Neural cell (in vitro differentiated cells): ENCODE data around the gene RRBP1. TPM values are rescaled to one million over a fixed set of nuclear protein-coding genes. Genes with fewer than 3 reads are reported as not detected.

Experiments used
- H2AFZ ChIP-seq: fragments of 200-600, 300-800 bp; sonication (generic), shearing (Covaris generic); 2 replicates; pipeline ENCODE4 v1.6.0; 2014; ENCODE audit warnings: low read depth, mild to moderate bottlenecking, antibody characterized with exemption, low read length, moderate library complexity
- H3F3A ChIP-seq: fragments of 200-600 bp; shearing (Covaris generic); 2 replicates; pipeline ENCODE4 v1.6.1; 2016; ENCODE audit warnings: mild to moderate bottlenecking, moderate library complexity, mixed read lengths, antibody characterized with exemption, low read length; ENCODE audit not compliant: insufficient read depth, poor library complexity, severe bottlenecking
- H3K27ac ChIP-seq: fragments of 200-600, 300-800 bp; sonication (generic), shearing (Covaris generic); 2 replicates; pipeline ENCODE4 v1.5.1; 2014; ENCODE audit warnings: mild to moderate bottlenecking, low read length, moderate library complexity
- H3K27me3 ChIP-seq: fragments of 300-800, 200-600 bp; sonication (generic), shearing (Covaris generic); 2 replicates; pipeline ENCODE4 v1.6.0; 2014; ENCODE audit warnings: mild to moderate bottlenecking, low read depth, low read length, moderate library complexity; ENCODE audit not compliant: insufficient read depth
- H3K36me3 ChIP-seq: fragments of 300-800, 200-600 bp; sonication (generic), shearing (Covaris generic); 2 replicates; pipeline ENCODE4 v1.5.1; 2014; ENCODE audit warnings: mild to moderate bottlenecking, antibody characterized with exemption, low read length, moderate library complexity; ENCODE audit not compliant: insufficient read depth
- H3K4me2 ChIP-seq: fragments of 300-800, 200-600 bp; sonication (generic), shearing (Covaris generic); 2 replicates; pipeline ENCODE4 v1.6.0; 2014; ENCODE audit warnings: mild to moderate bottlenecking, low read length
- H3K4me3 ChIP-seq: fragments of 300-800, 200-600 bp; sonication (generic), shearing (Covaris generic); 2 replicates; pipeline ENCODE4 v1.5.1; 2014; ENCODE audit warnings: mild to moderate bottlenecking, low read length, moderate library complexity
- H3K79me2 ChIP-seq: fragments of 200-600 bp; shearing (Covaris generic); replicated peaks from 2 replicates; pipeline ENCODE4 v1.6.0; 2014; ENCODE audit warnings: mild to moderate bottlenecking, low read length, moderate library complexity; ENCODE audit not compliant: insufficient read depth
- H3K9ac ChIP-seq: fragments of 300-800, 200-600 bp; sonication (generic), shearing (Covaris generic); 2 replicates; pipeline ENCODE4 v1.6.1; 2016; ENCODE audit warnings: mild to moderate bottlenecking, low read length, mixed read lengths
- H3K9me2 ChIP-seq: fragments of 200-600 bp; shearing (Covaris generic); 2 replicates; pipeline ENCODE4 v1.6.1; 2016; ENCODE audit warnings: mild to moderate bottlenecking, low read length, mixed read lengths; ENCODE audit not compliant: insufficient read depth
- H3K9me3 ChIP-seq: fragments of 200-600, 300-800 bp; sonication (generic), shearing (Covaris generic); 2 replicates; pipeline ENCODE4 v1.6.1; 2016; ENCODE audit warnings: mild to moderate bottlenecking, mixed run types, low read length, moderate library complexity, mixed read lengths
- H4K20me1 ChIP-seq: fragments of 200-600 bp; shearing (Covaris generic); 2 replicates; pipeline ENCODE4 v1.6.1; 2016; ENCODE audit warnings: mild to moderate bottlenecking, mixed run types; ENCODE audit not compliant: insufficient read depth
- CTCF ChIP-seq: fragments of 450-650 bp; IDR thresholded peaks from 2 replicates; pipeline ENCODE4 v1.5.1; 2014; ENCODE audit warnings: antibody characterized with exemption, mild to moderate bottlenecking, moderate library complexity; ENCODE audit not compliant: poor library complexity, severe bottlenecking
- EP300 ChIP-seq: fragments of 450-650 bp; conservative IDR thresholded peaks from 2 replicates; pipeline ENCODE4 v1.6.1; 2014; ENCODE audit warnings: antibody characterized with exemption, mild to moderate bottlenecking, moderate library complexity; ENCODE audit not compliant: poor library complexity, severe bottlenecking
- EZH2 ChIP-seq: fragments of 200-600, 300-800 bp; shearing (Covaris generic), sonication (generic); IDR thresholded peaks from 2 replicates; pipeline ENCODE4 v1.6.1; 2014; ENCODE audit warnings: antibody characterized with exemption, low read length, borderline replicate concordance, mild to moderate bottlenecking; ENCODE audit not compliant: insufficient read depth, poor library complexity, severe bottlenecking
- MXI1 ChIP-seq: fragments of 450-650 bp; conservative IDR thresholded peaks from 2 replicates; pipeline ENCODE4 v1.6.1; 2014; ENCODE audit warnings: antibody characterized with exemption, mild to moderate bottlenecking; ENCODE audit not compliant: poor library complexity, severe bottlenecking
- POLR2AphosphoS5 ChIP-seq: IDR thresholded peaks from 2 replicates; pipeline ENCODE4 v1.6.1; 2012
- RAD21 ChIP-seq: fragments of 450-650 bp; conservative IDR thresholded peaks from 2 replicates; pipeline ENCODE4 v1.6.1; 2014; ENCODE audit warnings: antibody characterized with exemption, mild to moderate bottlenecking, moderate library complexity
- SMC3 ChIP-seq: fragments of 450-650 bp; conservative IDR thresholded peaks from 2 replicates; pipeline ENCODE4 v1.6.1; 2014; ENCODE audit warnings: antibody characterized with exemption, mild to moderate bottlenecking, moderate library complexity; ENCODE audit not compliant: poor library complexity
- TAF1 ChIP-seq: IDR thresholded peaks from 2 replicates; pipeline ENCODE4 v1.6.1; 2012; ENCODE audit warnings: low read depth
- polyA plus RNA-seq: library from polyadenylated mRNA; depleted of rRNA; stranded (reverse); fragments of >200 nt; gene quantifications from 2 replicates; pipeline ENCODE4 v1.2.3, GENCODE V29; 2014
- TF ChIP-seq, protein P1 (sequence below): IDR thresholded peaks from 2 replicates; pipeline ENCODE4 v1.6.1; 2012; ENCODE audit warnings: borderline replicate concordance

RRBP1 gene
- polyA plus RNA-seq, 1 donor from 2014 or later, result 2.2 TPM

GRCh38 chr20:17625246-17626051, 56.6 kb downstream of the RRBP1 start:
- Histone ChIP-seq H3K27ac (no peak overlapping the region), H3K36me3 (no peaks in the 10 kb centered on the region), H3K27me3 (no peaks in the 10 kb centered on the region), H2AFZ (no peak overlapping the region), H3K79me2 (no peaks in the 10 kb centered on the region), H3K4me3 (no peak overlapping the region), H4K20me1 (no peaks in the 10 kb centered on the region), H3K9ac (no peak overlapping the region), H3K9me2 (no peaks in the 10 kb centered on the region), H3F3A (no peaks in the 10 kb centered on the region), H3K4me2 (no peak overlapping the region), H3K9me3 (no peaks in the 10 kb centered on the region)
- no peak for TF ChIP-seq SMC3
- TF ChIP-seq MXI1, result no peak
- TF ChIP-seq CTCF, result no peak
- no peak for TF ChIP-seq RAD21
- TF ChIP-seq POLR2AphosphoS5, result no peak
- no peak for TF ChIP-seq EP300
- TF ChIP-seq, protein P1, sequence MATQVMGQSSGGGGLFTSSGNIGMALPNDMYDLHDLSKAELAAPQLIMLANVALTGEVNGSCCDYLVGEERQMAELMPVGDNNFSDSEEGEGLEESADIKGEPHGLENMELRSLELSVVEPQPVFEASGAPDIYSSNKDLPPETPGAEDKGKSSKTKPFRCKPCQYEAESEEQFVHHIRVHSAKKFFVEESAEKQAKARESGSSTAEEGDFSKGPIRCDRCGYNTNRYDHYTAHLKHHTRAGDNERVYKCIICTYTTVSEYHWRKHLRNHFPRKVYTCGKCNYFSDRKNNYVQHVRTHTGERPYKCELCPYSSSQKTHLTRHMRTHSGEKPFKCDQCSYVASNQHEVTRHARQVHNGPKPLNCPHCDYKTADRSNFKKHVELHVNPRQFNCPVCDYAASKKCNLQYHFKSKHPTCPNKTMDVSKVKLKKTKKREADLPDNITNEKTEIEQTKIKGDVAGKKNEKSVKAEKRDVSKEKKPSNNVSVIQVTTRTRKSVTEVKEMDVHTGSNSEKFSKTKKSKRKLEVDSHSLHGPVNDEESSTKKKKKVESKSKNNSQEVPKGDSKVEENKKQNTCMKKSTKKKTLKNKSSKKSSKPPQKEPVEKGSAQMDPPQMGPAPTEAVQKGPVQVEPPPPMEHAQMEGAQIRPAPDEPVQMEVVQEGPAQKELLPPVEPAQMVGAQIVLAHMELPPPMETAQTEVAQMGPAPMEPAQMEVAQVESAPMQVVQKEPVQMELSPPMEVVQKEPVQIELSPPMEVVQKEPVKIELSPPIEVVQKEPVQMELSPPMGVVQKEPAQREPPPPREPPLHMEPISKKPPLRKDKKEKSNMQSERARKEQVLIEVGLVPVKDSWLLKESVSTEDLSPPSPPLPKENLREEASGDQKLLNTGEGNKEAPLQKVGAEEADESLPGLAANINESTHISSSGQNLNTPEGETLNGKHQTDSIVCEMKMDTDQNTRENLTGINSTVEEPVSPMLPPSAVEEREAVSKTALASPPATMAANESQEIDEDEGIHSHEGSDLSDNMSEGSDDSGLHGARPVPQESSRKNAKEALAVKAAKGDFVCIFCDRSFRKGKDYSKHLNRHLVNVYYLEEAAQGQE, result no peak
- TF ChIP-seq EZH2, result no peak
- TF ChIP-seq TAF1, result no peak

GRCh38 chr20:17624551-17625245, 57.3 kb downstream of the RRBP1 start:
- Histone ChIP-seq H3K27ac (no peak overlapping the region), H3K9me3 (no peaks in the 10 kb centered on the region), H3K9ac (no peak overlapping the region), H4K20me1 (no peaks in the 10 kb centered on the region), H3K4me2 (no peak overlapping the region), H2AFZ (no peak overlapping the region), H3K9me2 (no peaks in the 10 kb centered on the region), H3K36me3 (no peaks in the 10 kb centered on the region), H3F3A (no peaks in the 10 kb centered on the region), H3K27me3 (no peaks in the 10 kb centered on the region), H3K4me3 (no peak overlapping the region), H3K79me2 (no peaks in the 10 kb centered on the region)
- TF ChIP-seq TAF1 (no peak), CTCF (no peak), POLR2AphosphoS5 (no peak), EP300 (no peak), MXI1 (no peak), EZH2 (no peak), SMC3 (no peak), RAD21 (no peak)
- TF ChIP-seq, protein P1, result no peak
